Kidney (tissue), 14 donors: ENCODE measurements around the gene TSSC4. TPM values are rescaled to one million over a fixed set of nuclear protein-coding genes. Genes with fewer than 3 reads are reported as not detected.

ENCODE experiments used
- DNase-seq, 5 donors: peaks; one replicate each; pipeline ENCODE4 v3.0.0-alpha.2; 2013 to 2020
- FAIRE-seq: peaks from 2 replicates; lab custom pipeline; 2012; peaks lifted over from hg19 to GRCh38; lab: Jason Lieb, UNC
- H3K27ac ChIP-seq, 2 donors: one replicate each; pipeline ENCODE4 v1.7.0; 2013; ENCODE audit warnings: low read depth in 2 of 2, low read length in 2 of 2, inconsistent platforms in 1 of 2
- H3K27me3 ChIP-seq: one replicate; pipeline ENCODE4 v1.7.1; 2013; ENCODE audit warnings: low read length, inconsistent platforms; ENCODE audit not compliant: control insufficient read depth, insufficient read depth
- H3K36me3 ChIP-seq, 3 donors: one replicate each; pipeline versions ENCODE4 v1.7.0 to v1.7.1; 2013; ENCODE audit warnings: low read length in 3 of 3, control low read depth in 1 of 3, inconsistent platforms in 1 of 3; ENCODE audit not compliant: insufficient read depth in 3 of 3, control insufficient read depth in 2 of 3
- H3K4me1 ChIP-seq, 3 donors: one replicate each; pipeline versions ENCODE4 v1.7.0 to v1.7.1; 2013; ENCODE audit warnings: low read length in 3 of 3, inconsistent platforms in 1 of 3, low read depth in 1 of 3; ENCODE audit not compliant: control insufficient read depth in 2 of 3, insufficient read depth in 2 of 3
- H3K4me3 ChIP-seq, 3 donors: one replicate each; pipeline versions ENCODE4 v1.7.0 to v1.8.1; 2013; ENCODE audit warnings: low read length in 3 of 3, control low read depth in 1 of 3, inconsistent platforms in 1 of 3
- H3K9ac ChIP-seq, 3 donors: one replicate each; pipeline versions ENCODE4 v1.7.0 to v1.7.1; 2013; ENCODE audit warnings: low read length in 3 of 3, control low read depth in 1 of 3, inconsistent platforms in 1 of 3
- H3K9me3 ChIP-seq, 3 donors: one replicate each; pipeline versions ENCODE4 v1.7.0 to v1.7.1; 2013; ENCODE audit warnings: low read length in 3 of 3, control low read depth in 1 of 3, inconsistent platforms in 1 of 3; ENCODE audit not compliant: control insufficient read depth in 2 of 3, insufficient read depth in 1 of 3
- intact Hi-C: fragments of 100-400 bp; cut with DNase I; formaldehyde crosslinking; loops from one replicate; pipeline ENCODE4 v1.11.1; 2022
- polyA plus RNA-seq: library from polyadenylated mRNA; stranded (reverse); fragments of 350-450 nt; fragmentation: Illumina TruSeq; extraction: RNeasy Lipid Tissue Mini Kit (QIAGEN cat#74804); gene quantifications from one replicate; pipeline ENCODE4 v1.2.3, GENCODE V29; 2014; ENCODE audit warnings: low read depth, low replicate concordance; ENCODE audit not compliant: insufficient read depth
- total RNA-seq: library from RNA; stranded (reverse); fragmentation: NEBNext Ultra II Directional; extraction: Animal tissue kit (Norgen Biotek cat#: 25700); gene quantifications from one replicate; pipeline ENCODE4 v1.2.1, GENCODE V29; 2021
- TF ChIP-seq, protein P1 (sequence below): IDR thresholded peaks from 3 replicates; pipeline ENCODE4 v1.5.1; 2012; ENCODE audit warnings: mild to moderate bottlenecking, moderate library complexity, borderline replicate concordance; ENCODE audit not compliant: insufficient read depth; ENCODE audit errors: extremely low read depth
- donor health status: control.
- donor health status: control.
- donor health status: control.
- donor health status: control.
- donor health status: control.
- donor health status: DM: yes; HTN: yes; CAD: no.
- donor health status: Normal renal cell carcinoma (clear cell type).

Gene TSSC4
- total and polyA plus RNA-seq, 2 donors from 2014 or later: 42.3 to 51.4 TPM

DNA sequence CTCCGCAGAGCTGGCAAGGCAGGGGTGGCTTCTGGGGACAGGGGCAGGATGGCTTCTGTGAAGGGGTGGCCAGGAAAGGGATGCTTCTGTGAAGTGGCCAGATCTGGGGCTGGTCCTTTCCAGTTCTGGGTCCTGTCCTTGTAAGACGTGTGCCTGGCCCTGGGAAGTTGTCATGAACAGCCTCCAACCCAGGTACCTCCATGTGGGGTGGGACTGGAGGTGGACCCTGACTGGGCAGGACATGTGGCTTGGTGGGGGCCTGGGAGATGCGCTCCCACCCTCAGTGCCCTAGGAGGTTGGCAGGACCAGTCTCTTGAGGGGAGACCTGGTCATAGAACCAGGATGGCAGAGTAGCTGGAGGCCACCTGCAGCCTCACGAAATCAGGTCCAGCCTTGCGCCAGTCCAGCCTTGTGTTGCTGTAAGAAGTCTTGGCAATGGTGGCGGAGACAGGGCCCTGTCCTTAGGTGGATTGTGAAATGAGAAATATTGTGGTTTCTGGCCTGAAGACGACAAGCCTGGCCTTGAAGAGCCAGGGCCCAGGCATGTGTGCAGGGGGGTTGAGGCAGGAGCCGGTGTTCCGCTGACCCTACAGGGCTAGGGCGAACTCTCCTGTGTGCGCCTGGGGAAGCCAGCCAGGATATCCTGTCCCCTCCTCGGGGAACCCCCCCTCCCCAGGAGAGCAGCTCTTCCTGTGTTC lies 46.9 kb downstream of the TSSC4 start:
- H3K4me3 ChIP-seq: no peak overlapping the region
- no peaks in the 10 kb centered on the region for H3K9me3 ChIP-seq
- intact Hi-C loops: no loop called here
- FAIRE-seq (no peak), DNase-seq (peak in 1 of 5 donors; percentile 72)
- peaks cover 3% of the 10 kb centered on the region for H3K27me3 ChIP-seq
- TF ChIP-seq, protein P1, sequence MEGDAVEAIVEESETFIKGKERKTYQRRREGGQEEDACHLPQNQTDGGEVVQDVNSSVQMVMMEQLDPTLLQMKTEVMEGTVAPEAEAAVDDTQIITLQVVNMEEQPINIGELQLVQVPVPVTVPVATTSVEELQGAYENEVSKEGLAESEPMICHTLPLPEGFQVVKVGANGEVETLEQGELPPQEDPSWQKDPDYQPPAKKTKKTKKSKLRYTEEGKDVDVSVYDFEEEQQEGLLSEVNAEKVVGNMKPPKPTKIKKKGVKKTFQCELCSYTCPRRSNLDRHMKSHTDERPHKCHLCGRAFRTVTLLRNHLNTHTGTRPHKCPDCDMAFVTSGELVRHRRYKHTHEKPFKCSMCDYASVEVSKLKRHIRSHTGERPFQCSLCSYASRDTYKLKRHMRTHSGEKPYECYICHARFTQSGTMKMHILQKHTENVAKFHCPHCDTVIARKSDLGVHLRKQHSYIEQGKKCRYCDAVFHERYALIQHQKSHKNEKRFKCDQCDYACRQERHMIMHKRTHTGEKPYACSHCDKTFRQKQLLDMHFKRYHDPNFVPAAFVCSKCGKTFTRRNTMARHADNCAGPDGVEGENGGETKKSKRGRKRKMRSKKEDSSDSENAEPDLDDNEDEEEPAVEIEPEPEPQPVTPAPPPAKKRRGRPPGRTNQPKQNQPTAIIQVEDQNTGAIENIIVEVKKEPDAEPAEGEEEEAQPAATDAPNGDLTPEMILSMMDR: no peak
- no peaks in the 10 kb centered on the region for H3K36me3 ChIP-seq
- H3K4me1 ChIP-seq: peaks cover 0 to 27% (median 6%) of the 10 kb centered on the region in 3 donors
- peak overlapping the region in 1 of 3 donors; percentile 48 for H3K9ac ChIP-seq
- no peak overlapping the region for H3K27ac ChIP-seq

DNA sequence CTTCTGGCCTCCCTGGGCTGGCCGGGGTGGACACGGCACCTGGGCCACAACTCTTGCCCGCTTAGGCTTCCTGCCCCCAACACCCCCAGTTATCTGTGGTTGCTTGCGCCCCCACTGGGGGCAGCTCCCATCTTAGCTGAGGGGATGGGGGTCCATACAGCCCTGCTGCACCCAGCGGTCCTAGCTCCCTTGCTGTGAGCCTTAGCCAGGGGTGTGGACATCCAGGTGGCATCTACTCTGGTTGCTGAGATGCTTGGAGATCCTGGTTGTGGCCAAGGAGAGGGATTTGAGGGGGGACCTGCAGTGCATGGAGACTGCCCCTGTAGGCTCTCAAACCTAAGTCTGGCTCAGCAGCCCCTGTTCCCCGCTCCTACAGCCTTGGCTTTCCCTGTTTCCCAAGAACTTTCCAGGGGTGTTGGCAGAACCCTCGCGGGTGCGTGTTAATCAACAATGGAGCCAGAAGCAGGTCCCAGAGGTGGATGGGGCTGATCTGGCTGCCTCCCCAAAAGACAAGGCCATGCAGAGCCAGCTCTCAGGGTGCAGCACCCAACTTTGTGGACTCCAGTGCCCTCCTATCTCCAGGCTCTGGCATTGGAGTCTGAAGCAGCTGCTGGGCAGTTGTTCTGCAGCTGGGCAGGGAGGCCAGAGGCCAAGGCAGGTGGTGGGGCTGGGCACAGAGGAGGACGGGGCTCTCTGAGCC lies 47.6 kb downstream of the TSSC4 start:
- no peak for FAIRE-seq
- intact Hi-C loops: no loop called here

DNA sequence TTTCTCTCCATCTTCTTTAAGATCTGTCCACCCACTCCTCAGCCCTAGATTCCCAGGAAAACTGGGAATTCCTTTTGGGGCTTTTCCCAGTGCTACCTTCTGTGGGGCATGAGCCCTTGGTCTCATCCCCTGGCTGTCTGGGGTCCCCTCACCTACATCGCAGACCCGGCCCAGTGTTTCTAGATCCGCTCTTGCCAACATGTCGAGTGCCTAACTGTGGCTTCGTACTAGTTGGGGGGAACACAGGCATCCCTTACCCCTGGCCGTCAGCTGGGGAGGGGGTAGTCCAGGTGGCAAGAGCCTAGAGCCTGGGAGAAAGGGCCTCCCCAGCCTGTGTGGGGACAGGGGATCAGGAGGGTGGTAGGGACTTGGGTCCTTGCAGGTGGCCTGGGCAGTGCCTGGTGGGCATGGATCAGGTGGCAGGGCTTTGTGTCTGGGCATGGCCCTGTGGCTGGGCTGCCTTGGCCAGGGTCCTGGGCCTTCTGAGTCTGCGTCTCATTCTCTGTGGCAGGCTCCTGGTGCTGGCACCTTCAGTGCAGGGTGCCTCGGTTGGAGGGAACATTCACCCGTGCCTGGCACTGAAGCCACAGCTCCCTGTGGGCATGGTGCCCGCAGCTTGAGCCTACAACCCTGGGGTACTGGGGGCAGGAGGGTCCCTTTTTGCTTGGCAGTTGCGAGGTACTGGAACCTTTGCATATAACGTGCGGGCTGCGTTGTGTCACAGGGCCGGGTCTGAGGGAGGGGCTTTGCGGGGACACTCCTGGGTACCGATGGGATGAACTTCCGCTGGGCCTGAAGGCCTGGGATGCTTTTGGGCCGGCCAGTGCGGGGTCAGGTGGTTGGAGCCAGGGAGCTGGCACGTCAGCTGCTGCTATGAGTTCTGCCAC lies 48.4 kb downstream of the TSSC4 start:
- DNase-seq (peak in 1 of 5 donors; percentile 65), FAIRE-seq (no peak)
- Histone ChIP-seq H3K9me3 (no peaks in the 10 kb centered on the region), H3K36me3 (no peaks in the 10 kb centered on the region), H3K27me3 (no peaks in the 10 kb centered on the region), H3K27ac (no peak overlapping the region), H3K4me3 (no peak overlapping the region), H3K9ac (no peak overlapping the region), H3K4me1 (peaks cover 0 to 24% (median 6%) of the 10 kb centered on the region in 3 donors)
- TF ChIP-seq, protein P1: no peak
- intact Hi-C loops: no loop called here

More for the DNA sequence above, 47.6 kb downstream of the TSSC4 start:
- no peak overlapping the region for H3K4me3 ChIP-seq
- no peaks in the 10 kb centered on the region for H3K9me3 ChIP-seq
- no peak overlapping the region for H3K9ac ChIP-seq
- TF ChIP-seq, protein P1: no peak
- no peak overlapping the region for H3K27ac ChIP-seq
- DNase-seq: peak in 1 of 5 donors; percentile 48
- H3K27me3 ChIP-seq: peaks cover 3% of the 10 kb centered on the region
- H3K4me1 ChIP-seq: peaks cover 0 to 26% (median 6%) of the 10 kb centered on the region in 3 donors
- no peaks in the 10 kb centered on the region for H3K36me3 ChIP-seq
